Body of pancreas (tissue), 4 donors: Measurements from ENCODE around the gene COA8. TPM values are rescaled to one million over a fixed set of nuclear protein-coding genes. Genes with fewer than 3 reads are reported as not detected.
A peak's percentile ranks its signal among the peaks of the same experiment; 100 is the strongest.

Experiments
- ATAC-seq: fragments of 150-250 bp; one replicate; pipeline ENCODE4 v1.9.1; 2016
- DNase-seq, 4 donors: peaks; one replicate each; pipeline ENCODE4 v3.0.0-alpha.2; 2019
- H3K27ac ChIP-seq, 4 donors: fragments of 200-600 bp; sonication (generic); 1 replicate in 3 of 4; 2 replicates in 1 of 4; pipeline versions ENCODE4 v1.5.1 to v1.6.1; 2016 to 2019; ENCODE audit warnings: mild to moderate bottlenecking in 1 of 4, mixed read lengths in 1 of 4, moderate library complexity in 1 of 4
- H3K27me3 ChIP-seq, 2 donors: fragments of 200-600 bp; sonication (generic); one replicate each; pipeline ENCODE4 v1.6.0; 2016; ENCODE audit warnings: mild to moderate bottlenecking in 1 of 2
- H3K36me3 ChIP-seq, 2 donors: fragments of 200-600 bp; sonication (generic); replicated peaks in 1 of 2; 2 replicates each; pipeline ENCODE4 v1.5.1; 2016; ENCODE audit warnings: low read depth in 2 of 2; ENCODE audit not compliant: insufficient read depth in 1 of 2
- H3K4me1 ChIP-seq: fragments of 200-600 bp; sonication (generic); one replicate; pipeline ENCODE4 v1.6.0; 2016
- H3K4me3 ChIP-seq, 2 donors: fragments of 200-600 bp; sonication (generic); 1 replicate in 1 of 2; 2 replicates in 1 of 2; pipeline ENCODE4 v1.5.1; 2016 to 2019
- H3K9me3 ChIP-seq, 3 donors: fragments of 200-600 bp; sonication (generic); 1 replicate in 2 of 3; 2 replicates in 1 of 3; pipeline ENCODE4 v1.5.1; 2016
- POLR2A ChIP-seq, 3 donors: fragments of 450-650 bp; IDR thresholded peaks; one replicate each; pipeline ENCODE4 v1.6.1; 2016; ENCODE audit warnings: antibody characterized with exemption in 3 of 3, mild to moderate bottlenecking in 2 of 3
- WGBS, 2 donors: methylation state at CpG; one replicate each; pipeline ENCODE4 v1.1.5; 2017; 5-methylcytosine and 5-hydroxymethylcytosine counted together
- intact Hi-C: fragments of 100-400 bp; cut with DNase I; formaldehyde crosslinking; loops from one replicate; pipeline ENCODE4 v1.15.1; 2023
- total RNA-seq, 2 donors: library from RNA; depleted of rRNA; stranded (reverse); fragments of >200 nt; gene quantifications; one replicate each; pipeline ENCODE4 v1.1.0, GENCODE V29; 2016
- TF ChIP-seq, protein P1 (sequence below), 7 experiments: fragments of 450-650 bp in 4 of 7; fragments of 200-600 bp in 3 of 7; sonication (generic) in 3 of 7; IDR thresholded peaks; one replicate each; pipeline ENCODE4 v1.5.1; 2016 to 2019; ENCODE audit warnings: antibody characterized with exemption in 7 of 7

The COA8 gene
- total RNA-seq, 2 donors from 2014 or later, result 15.2 to 32.2 TPM

DNA sequence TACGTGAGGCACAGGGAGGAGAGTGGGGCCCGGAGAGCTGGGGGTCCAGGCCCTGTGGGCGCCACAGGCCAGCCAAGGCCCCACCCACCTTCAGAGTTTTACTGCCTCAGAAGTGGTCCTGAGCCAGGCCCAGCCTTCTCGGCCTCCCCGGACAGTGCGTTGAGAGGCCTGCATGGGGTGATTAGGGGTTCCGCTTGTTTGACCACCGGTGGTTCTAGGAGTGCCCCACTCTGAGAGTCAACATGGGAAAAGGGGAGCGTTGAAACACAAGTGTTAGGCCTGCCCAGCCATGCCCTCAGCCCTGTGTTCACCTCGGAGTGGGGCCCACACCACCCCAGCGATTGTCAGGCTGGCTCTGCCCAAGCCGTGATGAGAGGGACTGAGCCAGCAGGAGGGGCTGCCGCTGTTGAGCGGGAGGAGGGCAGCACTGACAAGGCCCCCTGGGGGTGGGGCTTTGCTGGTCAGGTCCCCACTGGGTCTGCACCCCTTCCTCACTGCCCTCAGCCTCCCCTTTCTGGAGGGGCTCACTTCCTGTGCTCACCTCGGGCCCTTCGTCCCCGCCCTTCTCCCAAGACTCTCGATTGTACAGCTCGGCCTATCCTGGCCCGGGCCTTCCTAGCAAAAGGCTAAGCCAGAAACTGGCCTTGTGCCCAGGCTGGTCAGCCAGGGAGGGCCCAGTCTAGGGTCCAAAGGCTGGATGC, 44.9 kb upstream of the COA8 start:
- Histone ChIP-seq H3K27ac (peak overlapping the region in 1 of 4 donors; percentile 7), H3K4me3 (no peak overlapping the region), H3K9me3 (no peaks in the 10 kb centered on the region), H3K27me3 (no peaks in the 10 kb centered on the region), H3K4me1 (peaks cover 53% of the 10 kb centered on the region), H3K36me3 (no peaks in the 10 kb centered on the region)
- ATAC-seq, result no peak
- WGBS, 2 donors, result 44 to 48% methylated on average over 13 to 19 of the region's 20 CpGs
- intact Hi-C loops, result loop anchor here (5.0 kb wide), 1 partner anchor 34 kb away; no protein-coding TSS in a partner anchor
- TF ChIP-seq, protein P1, sequence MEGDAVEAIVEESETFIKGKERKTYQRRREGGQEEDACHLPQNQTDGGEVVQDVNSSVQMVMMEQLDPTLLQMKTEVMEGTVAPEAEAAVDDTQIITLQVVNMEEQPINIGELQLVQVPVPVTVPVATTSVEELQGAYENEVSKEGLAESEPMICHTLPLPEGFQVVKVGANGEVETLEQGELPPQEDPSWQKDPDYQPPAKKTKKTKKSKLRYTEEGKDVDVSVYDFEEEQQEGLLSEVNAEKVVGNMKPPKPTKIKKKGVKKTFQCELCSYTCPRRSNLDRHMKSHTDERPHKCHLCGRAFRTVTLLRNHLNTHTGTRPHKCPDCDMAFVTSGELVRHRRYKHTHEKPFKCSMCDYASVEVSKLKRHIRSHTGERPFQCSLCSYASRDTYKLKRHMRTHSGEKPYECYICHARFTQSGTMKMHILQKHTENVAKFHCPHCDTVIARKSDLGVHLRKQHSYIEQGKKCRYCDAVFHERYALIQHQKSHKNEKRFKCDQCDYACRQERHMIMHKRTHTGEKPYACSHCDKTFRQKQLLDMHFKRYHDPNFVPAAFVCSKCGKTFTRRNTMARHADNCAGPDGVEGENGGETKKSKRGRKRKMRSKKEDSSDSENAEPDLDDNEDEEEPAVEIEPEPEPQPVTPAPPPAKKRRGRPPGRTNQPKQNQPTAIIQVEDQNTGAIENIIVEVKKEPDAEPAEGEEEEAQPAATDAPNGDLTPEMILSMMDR (IDR thresholded peaks at IDR 0.05), result no peak
- no peak for TF ChIP-seq POLR2A (IDR thresholded peaks at IDR 0.05)
- DNase-seq, result peak in 2 of 4 donors; percentile 44 to 57

DNA sequence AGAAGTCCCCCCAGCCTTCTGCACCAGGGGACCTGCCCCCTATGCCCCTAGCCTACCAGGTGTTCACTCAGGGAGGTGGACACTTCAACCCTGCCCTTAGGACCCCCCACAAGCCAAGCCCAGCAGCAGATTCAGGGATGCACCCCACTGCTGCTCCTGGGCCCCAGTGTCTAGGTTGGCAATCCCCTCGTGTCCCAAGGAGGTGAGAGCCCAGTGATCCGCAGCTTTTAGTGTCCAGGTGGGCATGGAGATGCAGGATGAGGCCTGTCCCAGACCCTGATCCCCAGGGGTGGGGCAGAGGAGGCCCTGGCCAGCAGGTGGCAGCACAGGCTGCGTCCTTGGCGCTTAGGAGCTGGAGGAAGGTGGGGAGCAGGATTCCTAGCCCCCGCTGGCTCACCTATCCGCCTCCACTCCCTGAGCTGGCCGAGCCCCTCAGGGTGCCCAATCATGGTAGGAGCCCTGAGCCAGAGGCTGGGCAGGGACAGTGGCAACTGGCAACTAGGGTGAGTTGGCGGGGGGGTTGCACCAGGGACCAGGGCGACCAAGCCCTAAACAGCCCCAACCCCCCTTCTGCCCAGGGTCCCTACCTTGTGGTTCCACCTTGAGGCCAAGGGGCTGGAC, 44.2 kb upstream of the COA8 start:
- Histone ChIP-seq H3K27ac (peak overlapping the region in 2 of 4 donors; percentile 7 to 16), H3K4me3 (no peak overlapping the region), H3K4me1 (peaks cover 51% of the 10 kb centered on the region), H3K36me3 (no peaks in the 10 kb centered on the region), H3K27me3 (no peaks in the 10 kb centered on the region), H3K9me3 (no peaks in the 10 kb centered on the region)
- TF ChIP-seq, protein P1 (IDR thresholded peaks at IDR 0.05), result peak; percentile 85 to 95 (median 90)
- no peak for TF ChIP-seq POLR2A (IDR thresholded peaks at IDR 0.05)
- WGBS, 2 donors, result 30 to 68% methylated on average over 3 to 9 of the region's 9 CpGs
- ATAC-seq, result peak; percentile 26
- peak; percentile 62 to 75 (median 72) for DNase-seq
- intact Hi-C loops, result loop anchor here (5.0 kb wide), 1 partner anchor 34 kb away; no protein-coding TSS in a partner anchor

DNA sequence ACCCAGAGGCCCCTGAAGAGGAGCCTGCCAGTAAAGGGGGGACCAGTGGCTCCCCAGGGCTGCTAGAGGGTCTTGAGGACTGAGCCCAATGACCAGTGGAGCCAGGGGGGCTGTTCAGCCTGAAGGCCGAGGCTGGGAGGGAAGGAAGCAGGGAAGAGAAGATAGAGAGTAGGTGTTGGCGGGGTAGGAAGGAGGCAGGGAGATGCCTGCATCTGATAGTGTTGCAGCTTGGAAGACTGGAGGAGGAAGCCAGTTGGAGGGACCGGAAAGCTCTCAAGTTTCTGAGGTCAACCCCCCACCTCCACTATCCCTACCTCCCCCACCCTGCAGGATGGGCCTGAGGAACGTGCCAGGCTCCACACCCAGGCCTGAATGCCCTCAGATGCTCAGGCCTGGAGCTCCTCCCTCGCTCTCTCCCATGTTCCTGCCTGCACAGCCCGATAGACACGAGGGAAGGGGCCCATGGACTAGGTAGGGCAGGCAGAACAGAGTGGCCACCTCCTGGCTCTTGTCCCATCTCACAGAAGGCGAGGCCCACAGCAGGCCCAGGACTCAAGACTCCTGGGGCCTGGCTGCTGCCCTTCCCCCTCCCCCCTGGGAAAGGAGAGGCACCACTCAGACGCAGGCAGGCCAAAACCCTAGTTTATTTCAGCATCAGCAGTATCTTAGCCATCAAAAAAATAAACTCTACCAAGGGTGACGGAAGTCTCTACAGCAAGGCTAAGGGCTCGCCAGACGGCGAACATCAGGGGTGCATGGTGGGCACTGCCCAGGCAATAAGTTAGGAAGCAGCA, 43.5 kb upstream of the COA8 start:
- no peaks in the 10 kb centered on the region for H3K9me3 ChIP-seq
- H3K36me3 ChIP-seq, result no peaks in the 10 kb centered on the region
- TF ChIP-seq, protein P1 (IDR thresholded peaks at IDR 0.05), result no peak
- TF ChIP-seq POLR2A (IDR thresholded peaks at IDR 0.05), result no peak
- peaks cover 58% of the 10 kb centered on the region for H3K4me1 ChIP-seq
- no peaks in the 10 kb centered on the region for H3K27me3 ChIP-seq
- H3K27ac ChIP-seq, result peak overlapping the region in 2 of 4 donors; percentile 16 to 80
- peak in 1 of 4 donors; percentile 13 for DNase-seq
- intact Hi-C loops, result loop anchor here (5.0 kb wide), 1 partner anchor 33 kb away; no protein-coding TSS in a partner anchor
- H3K4me3 ChIP-seq, result no peak overlapping the region
- WGBS, 2 donors, result 53 to 54% methylated on average over 10 to 13 of the region's 13 CpGs
- ATAC-seq, result no peak

DNA sequence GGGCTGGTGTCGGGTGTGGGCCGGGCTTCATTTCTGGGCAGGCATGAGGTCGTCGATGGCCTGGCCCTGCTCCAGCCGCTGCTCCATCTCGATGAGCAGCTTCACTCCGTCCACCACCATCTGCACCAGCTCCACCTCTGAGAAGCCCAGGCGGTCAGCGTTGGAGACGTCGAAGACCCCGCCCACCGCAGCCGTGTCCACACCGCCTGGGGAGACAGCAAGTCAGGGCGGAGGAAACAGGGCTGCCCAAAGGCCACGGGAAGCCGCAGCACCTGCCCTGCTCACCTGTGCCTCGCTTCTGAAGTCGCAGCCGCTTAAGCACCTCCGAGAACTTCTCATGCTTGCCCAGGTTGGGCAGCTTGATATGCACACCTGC, 42.9 kb upstream of the COA8 start:
- TF ChIP-seq, protein P1 (IDR thresholded peaks at IDR 0.05), result no peak
- TF ChIP-seq POLR2A (IDR thresholded peaks at IDR 0.05), result no peak
- WGBS, 2 donors, result 33 to 56% methylated on average over 6 to 22 of the region's 22 CpGs
- Histone ChIP-seq H3K4me1 (peaks cover 64% of the 10 kb centered on the region), H3K4me3 (no peak overlapping the region), H3K36me3 (no peaks in the 10 kb centered on the region), H3K27me3 (no peaks in the 10 kb centered on the region), H3K27ac (peak overlapping the region; percentile 58 to 81 (median 80)), H3K9me3 (no peaks in the 10 kb centered on the region)
- intact Hi-C loops, result loop anchor here (5.0 kb wide), 1 partner anchor 32 kb away; no protein-coding TSS in a partner anchor
- no peak for ATAC-seq
- DNase-seq, result peak in 2 of 4 donors; percentile 53 to 55
